BLaER1 (cell line): Measurements from ENCODE around the gene RFXAP.

Experiments
- H3K27ac ChIP-seq: shearing (Covaris generic); formaldehyde crosslinking; 2 replicates; pipeline ENCODE4 v1.8.1; 2022
- H3K27me3 ChIP-seq: shearing (Covaris generic); formaldehyde crosslinking; 2 replicates; pipeline ENCODE4 v1.8.1; 2022
- H3K36me3 ChIP-seq: shearing (Covaris generic); formaldehyde crosslinking; 2 replicates; pipeline ENCODE4 v1.8.1; 2022
- H3K4me1 ChIP-seq: shearing (Covaris generic); formaldehyde crosslinking; 2 replicates; pipeline ENCODE4 v1.8.1; 2022
- H3K4me2 ChIP-seq: shearing (Covaris generic); formaldehyde crosslinking; 2 replicates; pipeline ENCODE4 v1.8.1; 2022
- H3K4me3 ChIP-seq: shearing (Covaris generic); formaldehyde crosslinking; 2 replicates; pipeline ENCODE4 v1.8.1; 2022
- H3K9ac ChIP-seq: shearing (Covaris generic); formaldehyde crosslinking; 2 replicates; pipeline ENCODE4 v1.8.1; 2022
- H3K9me3 ChIP-seq: shearing (Covaris generic); formaldehyde crosslinking; 2 replicates; pipeline ENCODE4 v1.8.1; 2022
- H4K20me1 ChIP-seq: shearing (Covaris generic); formaldehyde crosslinking; 2 replicates; pipeline ENCODE4 v1.8.1; 2022
- Cebpa-rat ChIP-seq: shearing (Covaris generic); IDR thresholded peaks from 2 replicates; pipeline ENCODE4 v1.8.1; 2022

Gene RFXAP

GRCh38 chr13:36788276-36788675 is 30.7 kb upstream of the RFXAP start:
- Histone ChIP-seq H3K27me3 (no peaks in the 10 kb centered on the region), H4K20me1 (no peaks in the 10 kb centered on the region), H3K4me3 (no peak overlapping the region), H3K27ac (no peak overlapping the region), H3K4me1 (peaks cover 16% of the 10 kb centered on the region), H3K36me3 (no peaks in the 10 kb centered on the region), H3K9ac (no peak overlapping the region), H3K9me3 (no peaks in the 10 kb centered on the region), H3K4me2 (no peak overlapping the region)
- TF ChIP-seq Cebpa-rat, result no peak

- no peak for TF ChIP-seq Cebpa-rat
- H3K4me1 ChIP-seq, result peaks cover 16% of the 10 kb centered on the region
- H4K20me1 ChIP-seq, result no peaks in the 10 kb centered on the region
- no peak overlapping the region for H3K9ac ChIP-seq
- no peaks in the 10 kb centered on the region for H3K36me3 ChIP-seq
- H3K27me3 ChIP-seq, result no peaks in the 10 kb centered on the region
- no peak overlapping the region for H3K4me2 ChIP-seq
- no peak overlapping the region for H3K4me3 ChIP-seq
- no peaks in the 10 kb centered on the region for H3K9me3 ChIP-seq
- H3K27ac ChIP-seq, result no peak overlapping the region
Observed at GRCh38 chr13:36789061-36789460, 30.0 kb upstream of the RFXAP start.

- Histone ChIP-seq H3K9me3 (no peaks in the 10 kb centered on the region), H4K20me1 (no peaks in the 10 kb centered on the region), H3K4me3 (no peak overlapping the region), H3K36me3 (no peaks in the 10 kb centered on the region), H3K4me2 (no peak overlapping the region), H3K4me1 (peaks cover 16% of the 10 kb centered on the region), H3K9ac (no peak overlapping the region), H3K27me3 (no peaks in the 10 kb centered on the region), H3K27ac (no peak overlapping the region)
- no peak for TF ChIP-seq Cebpa-rat
Observed at GRCh38 chr13:36789730-36790129, 29.3 kb upstream of the RFXAP start.

GRCh38 chr13:36794706-36795105 is 24.3 kb upstream of the RFXAP start:
- H3K27ac ChIP-seq, result no peak overlapping the region
- no peak overlapping the region for H3K9ac ChIP-seq
- no peaks in the 10 kb centered on the region for H3K27me3 ChIP-seq
- no peak overlapping the region for H3K4me3 ChIP-seq
- H3K4me2 ChIP-seq, result no peak overlapping the region
- TF ChIP-seq Cebpa-rat, result no peak
- H3K36me3 ChIP-seq, result no peaks in the 10 kb centered on the region
- H4K20me1 ChIP-seq, result no peaks in the 10 kb centered on the region
- H3K4me1 ChIP-seq, result no peaks in the 10 kb centered on the region
- no peaks in the 10 kb centered on the region for H3K9me3 ChIP-seq

GRCh38 chr13:36795463-36795862 is 23.6 kb upstream of the RFXAP start:
- no peaks in the 10 kb centered on the region for H3K36me3 ChIP-seq
- no peak overlapping the region for H3K9ac ChIP-seq
- H3K4me2 ChIP-seq, result no peak overlapping the region
- H3K4me3 ChIP-seq, result no peak overlapping the region
- no peaks in the 10 kb centered on the region for H3K9me3 ChIP-seq
- no peaks in the 10 kb centered on the region for H3K4me1 ChIP-seq
- no peaks in the 10 kb centered on the region for H4K20me1 ChIP-seq
- TF ChIP-seq Cebpa-rat, result no peak
- no peaks in the 10 kb centered on the region for H3K27me3 ChIP-seq
- H3K27ac ChIP-seq, result no peak overlapping the region

- Histone ChIP-seq H3K27ac (no peak overlapping the region), H3K4me2 (no peak overlapping the region), H4K20me1 (no peaks in the 10 kb centered on the region), H3K27me3 (no peaks in the 10 kb centered on the region), H3K4me1 (no peaks in the 10 kb centered on the region), H3K36me3 (no peaks in the 10 kb centered on the region), H3K9ac (no peak overlapping the region), H3K4me3 (no peak overlapping the region), H3K9me3 (no peaks in the 10 kb centered on the region)
- no peak for TF ChIP-seq Cebpa-rat
Observed at GRCh38 chr13:36796052-36796451, 23.0 kb upstream of the RFXAP start.

- H3K9me3 ChIP-seq, result no peaks in the 10 kb centered on the region
- no peaks in the 10 kb centered on the region for H4K20me1 ChIP-seq
- no peaks in the 10 kb centered on the region for H3K27me3 ChIP-seq
- H3K27ac ChIP-seq, result no peak overlapping the region
- no peak overlapping the region for H3K4me2 ChIP-seq
- no peak for TF ChIP-seq Cebpa-rat
- H3K4me1 ChIP-seq, result peaks cover 23% of the 10 kb centered on the region
- no peak overlapping the region for H3K4me3 ChIP-seq
- no peaks in the 10 kb centered on the region for H3K36me3 ChIP-seq
- no peak overlapping the region for H3K9ac ChIP-seq
Observed at GRCh38 chr13:36801035-36801434, 18.0 kb upstream of the RFXAP start.

- no peaks in the 10 kb centered on the region for H3K27me3 ChIP-seq
- peaks cover 30% of the 10 kb centered on the region for H3K4me1 ChIP-seq
- no peak overlapping the region for H3K27ac ChIP-seq
- no peak overlapping the region for H3K9ac ChIP-seq
- TF ChIP-seq Cebpa-rat, result no peak
- no peak overlapping the region for H3K4me3 ChIP-seq
- H3K9me3 ChIP-seq, result no peaks in the 10 kb centered on the region
- H4K20me1 ChIP-seq, result no peaks in the 10 kb centered on the region
- peak overlapping the region; percentile 26; the same call in 1 of the 2 replicates for H3K4me2 ChIP-seq
- H3K36me3 ChIP-seq, result no peaks in the 10 kb centered on the region
Observed at GRCh38 chr13:36804588-36804987, 14.4 kb upstream of the RFXAP start.

GRCh38 chr13:36806102-36806501 is 12.9 kb upstream of the RFXAP start:
- TF ChIP-seq Cebpa-rat, result no peak
- peak overlapping the region; percentile 26; the same call in 1 of the 2 replicates for H3K4me2 ChIP-seq
- peaks cover 30% of the 10 kb centered on the region for H3K4me1 ChIP-seq
- no peaks in the 10 kb centered on the region for H3K36me3 ChIP-seq
- no peaks in the 10 kb centered on the region for H3K9me3 ChIP-seq
- no peaks in the 10 kb centered on the region for H4K20me1 ChIP-seq
- no peak overlapping the region for H3K4me3 ChIP-seq
- H3K27ac ChIP-seq, result no peak overlapping the region
- H3K27me3 ChIP-seq, result no peaks in the 10 kb centered on the region
- H3K9ac ChIP-seq, result no peak overlapping the region

- no peak overlapping the region for H3K27ac ChIP-seq
- H3K4me3 ChIP-seq, result no peak overlapping the region
- H3K4me2 ChIP-seq, result no peak overlapping the region
- no peaks in the 10 kb centered on the region for H3K36me3 ChIP-seq
- no peaks in the 10 kb centered on the region for H3K9me3 ChIP-seq
- no peaks in the 10 kb centered on the region for H3K27me3 ChIP-seq
- TF ChIP-seq Cebpa-rat, result no peak
- no peaks in the 10 kb centered on the region for H4K20me1 ChIP-seq
- peaks cover 30% of the 10 kb centered on the region for H3K4me1 ChIP-seq
- H3K9ac ChIP-seq, result no peak overlapping the region
Observed at GRCh38 chr13:36807616-36808015, 11.4 kb upstream of the RFXAP start.

GRCh38 chr13:36813225-36813624 is 5.8 kb upstream of the RFXAP start:
- no peaks in the 10 kb centered on the region for H4K20me1 ChIP-seq
- no peaks in the 10 kb centered on the region for H3K36me3 ChIP-seq
- no peak overlapping the region for H3K27ac ChIP-seq
- no peak overlapping the region for H3K4me3 ChIP-seq
- no peak for TF ChIP-seq Cebpa-rat
- H3K9ac ChIP-seq, result no peak overlapping the region
- H3K4me2 ChIP-seq, result no peak overlapping the region
- peaks cover 7% of the 10 kb centered on the region for H3K4me1 ChIP-seq
- H3K27me3 ChIP-seq, result no peaks in the 10 kb centered on the region
- H3K9me3 ChIP-seq, result no peaks in the 10 kb centered on the region
